Mesothelial cell of epicardium (in vitro differentiated cells): ENCODE data around the gene PAIP1. TPM values are rescaled to one million over a fixed set of nuclear protein-coding genes. Genes with fewer than 3 reads are reported as not detected.

Experiments used
- DNase-seq, 2 experiments: peaks; one replicate each; pipeline ENCODE4 v3.0.0; 2021; ENCODE audit warnings: low spot score in 2 of 2; ENCODE audit not compliant: unreplicated experiment in 2 of 2
- H3K27ac Mint-ChIP-seq: 2 replicates; pipeline ENCODE4 v1.8.0; 2021; ENCODE audit warnings: mixed read lengths
- H3K27me3 Mint-ChIP-seq: 2 replicates; pipeline ENCODE4 v1.8.0; 2021; ENCODE audit warnings: low read depth, mixed read lengths
- H3K36me3 Mint-ChIP-seq: 2 replicates; pipeline ENCODE4 v1.8.0; 2021; ENCODE audit warnings: mixed read lengths
- H3K4me1 Mint-ChIP-seq: 2 replicates; pipeline ENCODE4 v1.8.0; 2021; ENCODE audit warnings: mixed read lengths
- H3K4me3 Mint-ChIP-seq: 2 replicates; pipeline ENCODE4 v1.8.0; 2021; ENCODE audit warnings: mild to moderate bottlenecking, moderate library complexity, mixed read lengths
- H3K9me3 Mint-ChIP-seq: 2 replicates; pipeline ENCODE4 v1.8.0; 2021; ENCODE audit warnings: mixed read lengths
- CTCF ChIP-seq: fragments of 200-600 bp; sonication (generic); IDR thresholded peaks from one replicate; pipeline ENCODE4 v1.5.0; 2021; ENCODE audit warnings: antibody characterized with exemption; ENCODE audit not compliant: unreplicated experiment
- total RNA-seq: library from RNA; stranded (reverse); gene quantifications from 3 replicates; pipeline ENCODE4 v1.2.1, GENCODE V29; 2021

Gene PAIP1
- total RNA-seq, 1 donor from 2014 or later = 97.9 TPM

GRCh38 chr5:43485406-43485805 lies 71.5 kb downstream of the PAIP1 start:
- no peaks in the 10 kb centered on the region for H3K36me3 Mint-ChIP-seq
- H3K27me3 Mint-ChIP-seq = no peaks in the 10 kb centered on the region
- H3K4me3 Mint-ChIP-seq = peak overlapping the region; percentile 4
- H3K4me1 Mint-ChIP-seq = peaks cover 17% of the 10 kb centered on the region
- TF ChIP-seq CTCF = no peak
- DNase-seq = no peak
- peak overlapping the region; percentile 35 for H3K27ac Mint-ChIP-seq
- no peaks in the 10 kb centered on the region for H3K9me3 Mint-ChIP-seq

DNA sequence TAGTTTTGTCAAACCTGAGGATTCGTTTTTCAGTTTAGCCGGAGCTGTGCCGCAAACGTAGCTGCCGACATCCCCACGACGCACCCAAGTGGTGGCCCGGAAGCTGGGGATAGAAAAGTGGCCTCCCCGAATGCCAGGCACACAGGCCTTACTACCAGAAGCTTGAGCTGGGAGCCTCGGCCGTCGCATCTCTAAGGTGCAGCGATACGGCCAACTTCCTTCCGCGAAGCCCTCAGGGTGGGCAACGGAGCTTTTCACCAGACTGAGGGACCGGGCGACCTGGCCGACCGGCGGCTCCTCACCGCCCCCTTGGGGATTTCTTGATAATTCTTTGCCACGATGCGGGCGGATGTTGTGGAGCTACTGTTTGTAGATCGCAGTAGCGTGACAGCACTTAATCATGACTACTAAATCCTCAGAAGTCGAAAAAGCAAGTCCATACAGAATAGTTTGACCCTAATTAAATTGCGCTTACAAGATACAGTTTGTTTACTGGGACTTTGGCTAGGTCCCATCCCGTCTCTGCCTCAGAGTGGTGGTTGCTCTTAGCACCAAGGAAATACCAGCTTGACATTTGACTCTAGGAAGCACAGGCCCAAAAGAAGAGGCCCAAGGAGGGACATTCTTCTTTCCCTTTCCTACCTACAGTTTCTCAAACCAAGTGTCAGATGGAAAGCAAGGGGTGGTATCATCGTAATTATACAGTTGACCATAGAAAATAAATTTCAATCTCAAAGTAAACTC lies 72.6 kb downstream of the PAIP1 start:
- Mint-ChIP-seq H3K9me3 (no peaks in the 10 kb centered on the region), H3K36me3 (no peaks in the 10 kb centered on the region), H3K4me1 (peaks cover 17% of the 10 kb centered on the region), H3K4me3 (peak overlapping the region; percentile 97), H3K27me3 (no peaks in the 10 kb centered on the region), H3K27ac (peak overlapping the region; percentile 100)
- peak; percentile 60 to 87 for DNase-seq
- TF ChIP-seq CTCF = peak; percentile 69

DNA sequence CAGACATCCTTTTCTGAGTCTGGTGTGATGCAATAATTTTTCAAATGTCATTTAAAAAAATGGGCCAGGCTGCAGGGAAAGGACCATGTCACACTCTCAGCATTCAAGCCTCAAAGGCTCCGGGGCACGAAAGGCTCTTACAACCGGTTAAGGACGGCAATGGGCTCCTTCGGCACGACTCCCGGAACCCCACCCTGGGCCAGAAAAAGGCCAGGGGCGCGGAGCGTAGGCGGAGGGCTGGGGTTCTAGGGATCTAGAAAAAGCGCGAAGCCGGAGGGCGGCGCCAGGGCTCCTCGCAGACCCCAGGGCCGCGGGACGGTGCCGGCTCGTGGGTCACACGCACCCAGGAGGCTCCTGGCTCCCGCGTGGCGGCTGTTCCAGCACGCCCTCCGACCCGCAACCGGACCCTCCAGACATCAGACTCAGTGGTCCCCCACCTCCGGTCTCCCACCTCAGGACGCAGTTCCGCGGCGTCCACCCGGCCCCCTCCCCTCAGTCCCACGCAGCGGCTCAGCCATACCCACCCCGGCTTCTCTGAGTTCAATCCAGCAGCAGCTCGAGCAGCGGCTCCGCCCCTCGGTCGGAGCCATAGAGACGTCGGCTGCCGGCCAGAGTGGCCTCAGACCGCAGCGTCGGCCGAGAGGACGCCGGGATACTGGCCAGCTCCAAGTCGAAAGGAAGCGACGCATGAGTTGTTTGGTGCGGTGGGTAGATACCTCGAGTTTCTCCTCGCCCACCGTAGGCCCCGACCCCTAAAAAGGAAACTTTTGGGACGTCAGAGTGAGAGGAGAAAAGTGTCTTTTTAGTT lies 73.4 kb downstream of the PAIP1 start, which contains the start of gene TMEM267:
Gene TMEM267, minus strand, starts transcription at position 568 of the 808 bp plus-strand sequence. CDS start 29,896 bp downstream, outside the sequence.
- TF ChIP-seq CTCF = no peak
- H3K36me3 Mint-ChIP-seq = no peaks in the 10 kb centered on the region
- peak within 1 kb of the TSS; percentile 97 for H3K4me3 Mint-ChIP-seq
- H3K27me3 Mint-ChIP-seq = no peaks in the 10 kb centered on the region
- peaks cover 17% of the 10 kb centered on the region for H3K4me1 Mint-ChIP-seq
- H3K9me3 Mint-ChIP-seq = no peaks in the 10 kb centered on the region
- peak; percentile 64 to 82 for DNase-seq
- peak within 1 kb of the TSS; percentile 100 for H3K27ac Mint-ChIP-seq

DNA sequence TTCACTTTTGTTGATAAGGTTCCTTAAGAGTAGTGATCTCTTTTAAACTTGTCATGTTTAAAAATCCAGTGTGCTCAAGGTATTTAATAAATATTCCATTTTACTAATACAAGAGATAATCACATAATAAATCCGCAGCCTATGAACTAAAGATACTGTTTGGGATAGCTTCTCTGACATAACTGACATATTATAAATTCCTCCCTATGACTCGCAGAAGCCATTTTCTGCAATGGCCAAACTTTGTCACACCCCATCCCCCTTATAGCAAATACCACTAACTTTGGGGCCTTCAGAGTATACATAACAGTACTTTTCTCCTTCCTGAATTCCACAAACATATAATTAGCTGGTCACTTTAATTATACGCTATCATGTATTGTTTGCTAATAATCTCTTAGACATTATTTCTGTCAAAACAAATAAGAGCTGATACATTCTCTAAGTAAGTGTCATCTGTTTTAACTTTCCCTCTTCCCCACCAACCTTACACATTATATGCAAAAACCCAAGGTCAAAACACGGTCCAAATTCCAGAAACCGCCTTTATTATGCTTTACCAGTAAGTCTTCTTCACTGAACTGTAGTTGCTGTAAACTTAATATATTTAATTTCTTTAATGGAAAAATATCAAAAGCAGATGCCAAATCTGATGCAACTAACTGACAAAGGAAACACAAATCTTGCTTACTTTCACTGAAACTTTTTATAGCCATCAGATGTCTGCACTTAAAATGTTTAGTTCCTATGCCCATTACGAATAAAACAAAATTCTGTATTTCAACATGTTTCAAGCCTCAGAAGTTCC lies 74.2 kb downstream of the PAIP1 start:
- H3K27me3 Mint-ChIP-seq = no peaks in the 10 kb centered on the region
- H3K4me1 Mint-ChIP-seq = peaks cover 17% of the 10 kb centered on the region
- H3K4me3 Mint-ChIP-seq = peak overlapping the region; percentile 97
- H3K9me3 Mint-ChIP-seq = no peaks in the 10 kb centered on the region
- no peak for DNase-seq
- TF ChIP-seq CTCF = no peak
- H3K36me3 Mint-ChIP-seq = peaks cover 1% of the 10 kb centered on the region
- H3K27ac Mint-ChIP-seq = peak overlapping the region; percentile 100

Other genes with a start within 250 kb of the PAIP1 start
- 129 to 131 TPM (median 130 TPM) in 3 replicates for gene HMGCS1, start 243.7 kb downstream of the PAIP1 start, total RNA-seq
- not detected in 3 replicates for gene CCL28, start 144.7 kb downstream of the PAIP1 start, total RNA-seq
- gene TMEM267, start 73.2 kb downstream of the PAIP1 start, total RNA-seq = 9.4 to 10.1 TPM (median 9.8 TPM) in 3 replicates
- gene C5orf34, start 41.9 kb downstream of the PAIP1 start, total RNA-seq = 3.3 to 5.5 TPM (median 4.1 TPM) in 3 replicates
- 65.7 to 68.7 TPM (median 66.0 TPM) in 3 replicates for gene NNT, start 46.1 kb upstream of the PAIP1 start, total RNA-seq